ENCODE measurements around the gene CYP3A4.
"Not testable (repeated sequence)": the region's sequence is repeated elsewhere in the genome, so short reads cannot be mapped to it uniquely, and the experiment has no call there.

The CYP3A4 gene

GRCh38 chr7:99782012-99782953 is 1.7 kb downstream of the CYP3A4 start:
- Histone ChIP-seq H3K9me3 (no peaks in the 10 kb centered on the region), H4K20me1 (no peaks in the 10 kb centered on the region), H3K4me1 (no peaks in the 10 kb centered on the region), H3K4me2 (no peak overlapping the region), H3K36me3 (no peaks in the 10 kb centered on the region), H3K27me3 (no peaks in the 10 kb centered on the region), H3K4me3 (no peak overlapping the region), H3K27ac (no peak overlapping the region), H3K9ac (no peak overlapping the region)
- TF ChIP-seq Cebpa-rat (IDR thresholded peaks at IDR 0.05): no peak

GRCh38 chr7:99780588-99780987 is 3.4 kb downstream of the CYP3A4 start:
- Histone ChIP-seq H3K9me3 (no peaks in the 10 kb centered on the region), H3K4me2 (no peak overlapping the region), H3K4me1 (no peaks in the 10 kb centered on the region), H3K27me3 (no peaks in the 10 kb centered on the region), H3K27ac (no peak overlapping the region), H3K9ac (no peak overlapping the region), H3K4me3 (no peak overlapping the region), H4K20me1 (no peaks in the 10 kb centered on the region), H3K36me3 (no peaks in the 10 kb centered on the region)
- no peak for TF ChIP-seq Cebpa-rat (IDR thresholded peaks at IDR 0.05)

GRCh38 chr7:99779949-99780348 is 4.0 kb downstream of the CYP3A4 start:
- H3K36me3 ChIP-seq: no peaks in the 10 kb centered on the region
- no peaks in the 10 kb centered on the region for H3K9me3 ChIP-seq
- H3K4me3 ChIP-seq: no peak overlapping the region
- H4K20me1 ChIP-seq: no peaks in the 10 kb centered on the region
- TF ChIP-seq Cebpa-rat (IDR thresholded peaks at IDR 0.05): no peak
- H3K9ac ChIP-seq: no peak overlapping the region
- H3K27ac ChIP-seq: no peak overlapping the region
- no peaks in the 10 kb centered on the region for H3K4me1 ChIP-seq
- H3K4me2 ChIP-seq: no peak overlapping the region
- no peaks in the 10 kb centered on the region for H3K27me3 ChIP-seq

- Histone ChIP-seq H3K4me2 (no peak overlapping the region), H3K9ac (no peak overlapping the region), H3K9me3 (no peaks in the 10 kb centered on the region), H3K4me3 (no peak overlapping the region), H3K27ac (no peak overlapping the region), H4K20me1 (no peaks in the 10 kb centered on the region), H3K27me3 (no peaks in the 10 kb centered on the region), H3K4me1 (no peaks in the 10 kb centered on the region), H3K36me3 (no peaks in the 10 kb centered on the region)
- no peak for TF ChIP-seq Cebpa-rat (IDR thresholded peaks at IDR 0.05)
Measured at GRCh38 chr7:99778880-99779279, 5.1 kb downstream of the CYP3A4 start.

- not testable (repeated sequence) for H3K4me2 ChIP-seq, H3K9me3 ChIP-seq, H3K9ac ChIP-seq, H3K4me3 ChIP-seq, H3K4me1 ChIP-seq, H3K27ac ChIP-seq, H3K36me3 ChIP-seq, H4K20me1 ChIP-seq
- H3K27me3 ChIP-seq: peaks cover 22% of the 10 kb centered on the region
Measured at GRCh38 chr7:99773395-99773794, 10.6 kb downstream of the CYP3A4 start.

- Histone ChIP-seq H3K27me3 (peaks cover 22% of the 10 kb centered on the region), H3K4me2 (no peak overlapping the region), H4K20me1 (no peaks in the 10 kb centered on the region), H3K27ac (no peak overlapping the region), H3K36me3 (no peaks in the 10 kb centered on the region), H3K9me3 (no peaks in the 10 kb centered on the region; the same call in 1 of the 2 replicates), H3K4me3 (no peak overlapping the region), H3K4me1 (peaks cover 14% of the 10 kb centered on the region), H3K9ac (no peak overlapping the region)
- TF ChIP-seq Cebpa-rat (IDR thresholded peaks at IDR 0.05): no peak
Measured at GRCh38 chr7:99772565-99772964, 11.4 kb downstream of the CYP3A4 start.

- H3K9ac ChIP-seq, H3K36me3 ChIP-seq: not testable (repeated sequence)
Measured at GRCh38 chr7:99769494-99769893, 14.5 kb downstream of the CYP3A4 start.

GRCh38 chr7:99768471-99768870 is 15.5 kb downstream of the CYP3A4 start:
- no peak for TF ChIP-seq Cebpa-rat (IDR thresholded peaks at IDR 0.05)
- Histone ChIP-seq H3K36me3 (no peaks in the 10 kb centered on the region), H3K27ac (no peak overlapping the region), H3K4me2 (peak overlapping the region; percentile 66), H3K27me3 (peaks cover 61% of the 10 kb centered on the region), H3K9ac (no peak overlapping the region), H4K20me1 (peaks cover 17% of the 10 kb centered on the region; the same call in 1 of the 2 replicates), H3K9me3 (no peaks in the 10 kb centered on the region; the same call in 1 of the 2 replicates), H3K4me1 (peaks cover 23% of the 10 kb centered on the region), H3K4me3 (no peak overlapping the region)

More at GRCh38 chr7:99769494-99769893, 14.5 kb downstream of the CYP3A4 start:
- Histone ChIP-seq H3K27me3 (peaks cover 51% of the 10 kb centered on the region), H4K20me1 (peaks cover 17% of the 10 kb centered on the region; the same call in 1 of the 2 replicates), H3K4me1 (peaks cover 23% of the 10 kb centered on the region)
- not testable (repeated sequence) for H3K9me3 ChIP-seq, H3K4me3 ChIP-seq, H3K27ac ChIP-seq, H3K4me2 ChIP-seq

- Histone ChIP-seq H3K27me3 (peaks cover 69% of the 10 kb centered on the region), H4K20me1 (peaks cover 17% of the 10 kb centered on the region; the same call in 1 of the 2 replicates), H3K4me1 (peaks cover 23% of the 10 kb centered on the region), H3K4me2 (peak overlapping the region; percentile 66), H3K27ac (no peak overlapping the region), H3K9ac (no peak overlapping the region), H3K36me3 (no peaks in the 10 kb centered on the region), H3K4me3 (no peak overlapping the region), H3K9me3 (no peaks in the 10 kb centered on the region; the same call in 1 of the 2 replicates)
- no peak for TF ChIP-seq Cebpa-rat (IDR thresholded peaks at IDR 0.05)
Measured at GRCh38 chr7:99767662-99768061, 16.3 kb downstream of the CYP3A4 start.

- H3K4me1 ChIP-seq: peaks cover 23% of the 10 kb centered on the region
- H3K27ac ChIP-seq: no peak overlapping the region
- peaks cover 17% of the 10 kb centered on the region; the same call in 1 of the 2 replicates for H4K20me1 ChIP-seq
- H3K4me2 ChIP-seq: peak overlapping the region; percentile 66; the same call in 1 of the 2 replicates
- H3K9ac ChIP-seq: no peak overlapping the region
- H3K4me3 ChIP-seq: no peak overlapping the region
- no peaks in the 10 kb centered on the region for H3K36me3 ChIP-seq
- H3K27me3 ChIP-seq: peaks cover 73% of the 10 kb centered on the region
- no peak for TF ChIP-seq Cebpa-rat (IDR thresholded peaks at IDR 0.05)
- no peaks in the 10 kb centered on the region; the same call in 1 of the 2 replicates for H3K9me3 ChIP-seq
Measured at GRCh38 chr7:99766484-99767099, 17.4 kb downstream of the CYP3A4 start.

Measured in BLaER1 (cell line).